Spleen (tissue), 11 donors: Measurements from ENCODE around the gene PLEKHA7. TPM values are rescaled to one million over a fixed set of nuclear protein-coding genes. Genes with fewer than 3 reads are reported as not detected.

ENCODE experiments used
- DNase-seq: peaks from one replicate; pipeline ENCODE4 v3.0.0-alpha.2; 2020
- H3K27ac ChIP-seq, 8 donors: fragments of 200-600 bp; sonication (generic) in 7 of 8; 1 replicate in 4 of 8; 2 replicates in 4 of 8; pipeline versions ENCODE4 v1.5.0 to v1.8.0; 2016 to 2021; ENCODE audit warnings: inconsistent platforms in 4 of 8, mild to moderate bottlenecking in 4 of 8, moderate library complexity in 1 of 8
- H3K27me3 ChIP-seq, 7 donors: fragments of 200-600 bp; sonication (generic) in 6 of 7; replicated peaks in 1 of 7; 1 replicate in 4 of 7; 2 replicates in 3 of 7; pipeline versions ENCODE4 v1.5.0 to v1.8.0; 2016 to 2021; ENCODE audit warnings: inconsistent platforms in 3 of 7, mild to moderate bottlenecking in 1 of 7
- H3K36me3 ChIP-seq, 6 donors: fragments of 200-600 bp; sonication (generic) in 5 of 6; 1 replicate in 4 of 6; 2 replicates in 2 of 6; pipeline versions ENCODE4 v1.5.0 to v1.8.0; 2016 to 2021; ENCODE audit warnings: inconsistent platforms in 2 of 6
- H3K4me1 ChIP-seq, 6 donors: fragments of 200-600 bp; sonication (generic) in 5 of 6; 1 replicate in 3 of 6; 2 replicates in 3 of 6; pipeline versions ENCODE4 v1.5.0 to v1.8.0; 2016 to 2021; ENCODE audit warnings: inconsistent platforms in 3 of 6
- H3K4me3 ChIP-seq, 8 donors: fragments of 200-600 bp; sonication (generic) in 7 of 8; 1 replicate in 4 of 8; 2 replicates in 4 of 8; pipeline versions ENCODE4 v1.5.0 to v1.8.0; 2016 to 2021; ENCODE audit warnings: inconsistent platforms in 4 of 8, mild to moderate bottlenecking in 4 of 8, moderate library complexity in 2 of 8
- H3K9me3 ChIP-seq, 8 donors: fragments of 200-600 bp; sonication (generic) in 7 of 8; 1 replicate in 4 of 8; 2 replicates in 4 of 8; pipeline versions ENCODE4 v1.5.0 to v1.8.0; 2016 to 2021; ENCODE audit warnings: inconsistent platforms in 4 of 8
- POLR2A ChIP-seq, 3 donors: fragments of 450-650 bp; IDR thresholded peaks; one replicate each; pipeline ENCODE4 v1.5.1; 2017; ENCODE audit warnings: antibody characterized with exemption in 3 of 3, mild to moderate bottlenecking in 1 of 3
- POLR2AphosphoS5 ChIP-seq, 3 donors: sonication (generic); formaldehyde crosslinking; IDR thresholded peaks; one replicate each; pipeline ENCODE4 v1.5.1; 2017; ENCODE audit warnings: antibody characterized with exemption in 3 of 3
- WGBS, 5 donors: extraction: QIAGEN DNeasy Blood & Tissue Kit in 3 of 5; methylation state at CpG; one replicate each; pipeline versions ENCODE4 v1.1.5 to v1.1.7; 2013 to 2018; 5-methylcytosine and 5-hydroxymethylcytosine counted together
- intact Hi-C: fragments of 100-400 bp; cut with DNase I; formaldehyde crosslinking; loops from one replicate; pipeline ENCODE4 v1.15.0; 2023; ENCODE audit warnings: low total_unique reads
- polyA plus RNA-seq, 3 donors: library from polyadenylated mRNA; stranded (reverse); fragments of 200-250 nt; gene quantifications; one replicate each; pipeline ENCODE4 v1.2.1, GENCODE V29; 2013
- total RNA-seq, 7 donors: library from RNA; depleted of rRNA in 3 of 7; stranded (reverse); fragments of >200 nt in 3 of 7; fragmentation: NEBNext Ultra II Directional in 4 of 7; extraction: Animal tissue kit (Norgen Biotek cat#: 25700) in 4 of 7; gene quantifications; one replicate each; pipeline versions ENCODE4 v1.1.0 to v1.2.1, GENCODE V29; 2016 to 2021
- TF ChIP-seq, protein P1 (sequence below), 11 experiments: fragments of 200-600 bp in 7 of 11; fragments of 450-650 bp in 4 of 11; sonication (generic) in 4 of 11; IDR thresholded peaks in 8 of 11; conservative IDR thresholded peaks in 3 of 11; 1 replicate in 7 of 11; 2 replicates in 4 of 11; pipeline versions ENCODE4 v1.4.0 to v1.8.0; 2016 to 2021; ENCODE audit warnings: antibody characterized with exemption in 11 of 11, inconsistent platforms in 4 of 11, mild to moderate bottlenecking in 1 of 11
- donor health status: healthy with polysubstance abuse.
- donor health status: DM: no; HTN: no; CAD: no; lungs with moderate emphysema.
- donor health status: DM: no; HTN: no; CAD: no.
- donor health status: Bipolar disorder and iron deficiency.
- donor health status: healthy.
- donor health status: DM: no; HTN: no; CAD: no.
- donor health status: DM: yes; HTN: yes; CAD: no.

Gene PLEKHA7
- total and polyA plus RNA-seq, 10 donors: 1.8 to 12.8 (median 5.8) TPM

GRCh38 chr11:16779436-16779835 is 234.8 kb downstream of the PLEKHA7 start:
- WGBS, 5 donors: 56 to 74% (median 74%) methylated on average over 8 of the region's 8 CpGs
- Histone ChIP-seq H3K4me3 (no peak overlapping the region), H3K4me1 (peaks cover 0 to 6% (median 0%) of the 10 kb centered on the region in 6 donors), H3K36me3 (no peaks in the 10 kb centered on the region), H3K9me3 (no peaks in the 10 kb centered on the region), H3K27ac (no peak overlapping the region), H3K27me3 (no peaks in the 10 kb centered on the region)
- TF ChIP-seq, protein P1, sequence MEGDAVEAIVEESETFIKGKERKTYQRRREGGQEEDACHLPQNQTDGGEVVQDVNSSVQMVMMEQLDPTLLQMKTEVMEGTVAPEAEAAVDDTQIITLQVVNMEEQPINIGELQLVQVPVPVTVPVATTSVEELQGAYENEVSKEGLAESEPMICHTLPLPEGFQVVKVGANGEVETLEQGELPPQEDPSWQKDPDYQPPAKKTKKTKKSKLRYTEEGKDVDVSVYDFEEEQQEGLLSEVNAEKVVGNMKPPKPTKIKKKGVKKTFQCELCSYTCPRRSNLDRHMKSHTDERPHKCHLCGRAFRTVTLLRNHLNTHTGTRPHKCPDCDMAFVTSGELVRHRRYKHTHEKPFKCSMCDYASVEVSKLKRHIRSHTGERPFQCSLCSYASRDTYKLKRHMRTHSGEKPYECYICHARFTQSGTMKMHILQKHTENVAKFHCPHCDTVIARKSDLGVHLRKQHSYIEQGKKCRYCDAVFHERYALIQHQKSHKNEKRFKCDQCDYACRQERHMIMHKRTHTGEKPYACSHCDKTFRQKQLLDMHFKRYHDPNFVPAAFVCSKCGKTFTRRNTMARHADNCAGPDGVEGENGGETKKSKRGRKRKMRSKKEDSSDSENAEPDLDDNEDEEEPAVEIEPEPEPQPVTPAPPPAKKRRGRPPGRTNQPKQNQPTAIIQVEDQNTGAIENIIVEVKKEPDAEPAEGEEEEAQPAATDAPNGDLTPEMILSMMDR (IDR thresholded peaks at IDR 0.05 in 8 of 11, conservative IDR thresholded peaks at IDR 0.05 in 3 of 11): no peak
- no peak for TF ChIP-seq POLR2A (IDR thresholded peaks at IDR 0.05)
- TF ChIP-seq POLR2AphosphoS5 (IDR thresholded peaks at IDR 0.05): no peak
- DNase-seq: peak; percentile 75
- intact Hi-C loops: no loop called here

GRCh38 chr11:16778876-16779275 is 235.3 kb downstream of the PLEKHA7 start:
- WGBS, 5 donors: 85 to 93% (median 90%) methylated on average over 4 to 8 of the region's 8 CpGs
- TF ChIP-seq POLR2A (IDR thresholded peaks at IDR 0.05) (no peak), POLR2AphosphoS5 (IDR thresholded peaks at IDR 0.05) (no peak)
- TF ChIP-seq, protein P1 (IDR thresholded peaks at IDR 0.05 in 8 of 11, conservative IDR thresholded peaks at IDR 0.05 in 3 of 11): no peak
- no peak overlapping the region for H3K4me3 ChIP-seq

GRCh38 chr11:16778286-16778685 is 235.9 kb downstream of the PLEKHA7 start:
- WGBS, 5 donors: 79 to 93% (median 82%) methylated on average over 6 of the region's 6 CpGs
- TF ChIP-seq POLR2AphosphoS5 (IDR thresholded peaks at IDR 0.05) (no peak), POLR2A (IDR thresholded peaks at IDR 0.05) (no peak)
- TF ChIP-seq, protein P1 (IDR thresholded peaks at IDR 0.05 in 8 of 11, conservative IDR thresholded peaks at IDR 0.05 in 3 of 11): no peak
- DNase-seq: peak; percentile 27
- Histone ChIP-seq H3K27me3 (no peaks in the 10 kb centered on the region), H3K4me1 (no peaks in the 10 kb centered on the region), H3K36me3 (no peaks in the 10 kb centered on the region), H3K27ac (no peak overlapping the region), H3K9me3 (no peaks in the 10 kb centered on the region), H3K4me3 (no peak overlapping the region)
- intact Hi-C loops: no loop called here

More at GRCh38 chr11:16778876-16779275, 235.3 kb downstream of the PLEKHA7 start:
- DNase-seq: peak; percentile 50
- Histone ChIP-seq H3K9me3 (no peaks in the 10 kb centered on the region), H3K4me1 (peaks cover 0 to under 1% (median 0%) of the 10 kb centered on the region in 6 donors), H3K36me3 (no peaks in the 10 kb centered on the region), H3K27me3 (no peaks in the 10 kb centered on the region), H3K27ac (no peak overlapping the region)
- intact Hi-C loops: no loop called here

- H3K9me3 ChIP-seq: no peaks in the 10 kb centered on the region
- TF ChIP-seq POLR2A (IDR thresholded peaks at IDR 0.05): no peak
- TF ChIP-seq, protein P1 (IDR thresholded peaks at IDR 0.05 in 8 of 11, conservative IDR thresholded peaks at IDR 0.05 in 3 of 11): no peak
- no peak for TF ChIP-seq POLR2AphosphoS5 (IDR thresholded peaks at IDR 0.05)
- H3K4me3 ChIP-seq: no peak overlapping the region
- WGBS, 5 donors: 84 to 93% (median 92%) methylated on average over 3 of the region's 3 CpGs
- H3K36me3 ChIP-seq: no peaks in the 10 kb centered on the region
- no peaks in the 10 kb centered on the region for H3K4me1 ChIP-seq
- DNase-seq: peak; percentile 32
- intact Hi-C loops: no loop called here
- no peaks in the 10 kb centered on the region for H3K27me3 ChIP-seq
- H3K27ac ChIP-seq: no peak overlapping the region
Observed at GRCh38 chr11:16777613-16777975, 236.6 kb downstream of the PLEKHA7 start.
